C4-2B (cell line): ENCODE measurements around the gene SLC22A4.

ENCODE experiments used
- CTCF ChIP-seq: fragments of 450-650 bp; conservative IDR thresholded peaks from 2 replicates; pipeline ENCODE4 v1.5.1; 2017; ENCODE audit warnings: mild to moderate bottlenecking
- ZFX ChIP-seq: fragments of 450-650 bp; IDR thresholded peaks from 2 replicates; pipeline ENCODE4 v1.6.1; 2017

GRCh38 chr5:132370181-132370970 is 76.2 kb downstream of the SLC22A4 start:
- TF ChIP-seq CTCF (no peak), ZFX (no peak)
